ENCODE results near the gene RUNX2. TPM values are rescaled to one million over a fixed set of nuclear protein-coding genes. Genes with fewer than 3 reads are reported as not detected.

The RUNX2 gene
- total and polyA plus RNA-seq, 4 donors, result 1.8 to 6.7 (median 3.2) TPM

DNA sequence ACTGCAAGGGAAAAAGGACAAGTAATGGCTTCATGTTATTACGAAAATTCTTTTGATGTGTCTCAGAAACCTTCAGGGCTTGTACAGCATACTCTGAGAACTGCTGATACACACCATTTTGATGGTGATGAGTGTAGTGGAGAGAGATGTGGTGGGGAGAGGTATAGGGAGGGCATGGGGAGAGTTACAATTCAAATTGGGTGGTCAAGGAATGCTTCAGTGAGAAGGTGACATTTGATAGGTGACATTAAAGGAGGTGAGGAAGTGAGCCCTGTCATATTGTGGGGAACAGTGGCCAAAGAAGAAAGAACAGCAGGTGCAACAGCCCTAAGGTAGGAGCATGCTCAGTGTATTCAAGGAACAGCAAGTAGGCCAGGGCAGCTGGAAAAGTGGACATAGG lies 368.6 kb downstream of the RUNX2 start:
- Histone ChIP-seq H3K9ac (ENCODE audit: insufficient read depth in 1 of 2, low read length in 2 of 2) (no peak overlapping the region), H3K4me1 (ENCODE audit: control insufficient read depth in 5 of 5, insufficient read depth in 5 of 5, low read length in 5 of 5) (no peaks in the 10 kb centered on the region), H3K27me3 (ENCODE audit: control insufficient read depth in 3 of 3, insufficient read depth in 3 of 3, low read length in 2 of 3) (peaks cover 0 to 2% (median 0%) of the 10 kb centered on the region in 3 donors), H3K9me3 (ENCODE audit: control insufficient read depth in 4 of 4, insufficient read depth in 3 of 4, low read length in 3 of 4) (peaks cover 0 to 1% (median 0%) of the 10 kb centered on the region in 4 donors), H3K36me3 (ENCODE audit: control insufficient read depth in 4 of 4, insufficient read depth in 4 of 4, low read length in 4 of 4) (no peaks in the 10 kb centered on the region), H3K4me3 (no peak overlapping the region), H3K27ac (ENCODE audit: low read depth in 1 of 2, low read length in 1 of 2) (no peak overlapping the region)
- TF ChIP-seq, protein P1, sequence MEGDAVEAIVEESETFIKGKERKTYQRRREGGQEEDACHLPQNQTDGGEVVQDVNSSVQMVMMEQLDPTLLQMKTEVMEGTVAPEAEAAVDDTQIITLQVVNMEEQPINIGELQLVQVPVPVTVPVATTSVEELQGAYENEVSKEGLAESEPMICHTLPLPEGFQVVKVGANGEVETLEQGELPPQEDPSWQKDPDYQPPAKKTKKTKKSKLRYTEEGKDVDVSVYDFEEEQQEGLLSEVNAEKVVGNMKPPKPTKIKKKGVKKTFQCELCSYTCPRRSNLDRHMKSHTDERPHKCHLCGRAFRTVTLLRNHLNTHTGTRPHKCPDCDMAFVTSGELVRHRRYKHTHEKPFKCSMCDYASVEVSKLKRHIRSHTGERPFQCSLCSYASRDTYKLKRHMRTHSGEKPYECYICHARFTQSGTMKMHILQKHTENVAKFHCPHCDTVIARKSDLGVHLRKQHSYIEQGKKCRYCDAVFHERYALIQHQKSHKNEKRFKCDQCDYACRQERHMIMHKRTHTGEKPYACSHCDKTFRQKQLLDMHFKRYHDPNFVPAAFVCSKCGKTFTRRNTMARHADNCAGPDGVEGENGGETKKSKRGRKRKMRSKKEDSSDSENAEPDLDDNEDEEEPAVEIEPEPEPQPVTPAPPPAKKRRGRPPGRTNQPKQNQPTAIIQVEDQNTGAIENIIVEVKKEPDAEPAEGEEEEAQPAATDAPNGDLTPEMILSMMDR (IDR thresholded peaks at IDR 0.05; ENCODE audit: control extremely low read depth, extremely low read depth), result no peak
- WGBS, 2 donors, result 91 to 97% methylated on average over 1 of the region's 1 CpG
- no peak for ATAC-seq (ENCODE audit: insufficient read depth, low FRiP score)
- DNase-seq, result no peak

DNA sequence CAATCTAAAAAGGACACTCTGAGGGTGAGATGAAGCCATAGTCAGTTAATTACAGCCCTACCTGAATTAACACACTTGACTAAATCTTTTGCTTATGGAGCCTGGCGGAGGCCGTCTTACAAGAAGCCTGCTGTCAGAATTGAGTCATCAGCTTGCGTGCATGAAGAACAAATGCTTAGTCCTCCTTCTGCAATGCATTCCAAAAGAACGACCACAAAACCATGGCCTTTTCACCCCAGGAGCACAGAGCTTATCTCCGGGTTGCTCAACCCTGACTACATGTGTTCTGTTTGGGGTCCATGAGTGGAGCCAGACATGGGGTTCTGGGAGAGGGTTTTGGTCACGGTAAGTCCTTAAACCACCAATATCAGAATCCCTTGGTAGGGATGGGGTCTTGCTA lies 369.5 kb downstream of the RUNX2 start:
- no peak for ATAC-seq (ENCODE audit: insufficient read depth, low FRiP score)
- WGBS, 2 donors, result 79 to 90% methylated on average over 6 of the region's 6 CpGs

DNA sequence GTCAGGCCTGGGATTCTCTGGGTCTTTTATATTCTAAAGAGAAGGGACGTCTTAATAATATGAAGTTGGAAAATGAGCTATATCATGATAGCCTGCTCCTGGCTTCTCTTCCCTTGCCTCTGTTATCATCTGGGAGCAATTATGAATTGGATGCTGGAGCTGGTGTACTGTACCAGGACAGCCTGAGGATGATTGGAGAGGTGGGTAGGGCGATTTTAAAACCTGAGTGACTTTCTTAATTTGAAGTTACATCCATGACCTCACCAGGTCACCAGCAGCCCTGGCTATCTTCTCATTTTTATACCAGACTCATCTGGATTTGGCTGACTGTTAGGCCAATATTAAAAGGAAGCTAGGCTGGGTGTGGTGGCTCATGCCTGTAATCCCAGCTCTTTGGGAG lies 369.9 kb downstream of the RUNX2 start:
- peaks cover 0 to 8% (median 0%) of the 10 kb centered on the region in 3 donors for H3K27me3 ChIP-seq (ENCODE audit: control insufficient read depth in 3 of 3, insufficient read depth in 3 of 3, low read length in 2 of 3)
- no peaks in the 10 kb centered on the region for H3K36me3 ChIP-seq (ENCODE audit: control insufficient read depth in 4 of 4, insufficient read depth in 4 of 4, low read length in 4 of 4)
- no peak overlapping the region for H3K27ac ChIP-seq (ENCODE audit: low read depth in 1 of 2, low read length in 1 of 2)
- H3K9me3 ChIP-seq (ENCODE audit: control insufficient read depth in 4 of 4, insufficient read depth in 3 of 4, low read length in 3 of 4), result peaks cover 0 to 1% (median 0%) of the 10 kb centered on the region in 4 donors
- no peak overlapping the region for H3K9ac ChIP-seq (ENCODE audit: insufficient read depth in 1 of 2, low read length in 2 of 2)
- DNase-seq (no peak), ATAC-seq (ENCODE audit: insufficient read depth, low FRiP score) (no peak)
- H3K4me1 ChIP-seq (ENCODE audit: control insufficient read depth in 5 of 5, insufficient read depth in 5 of 5, low read length in 5 of 5), result no peaks in the 10 kb centered on the region
- no peak overlapping the region for H3K4me3 ChIP-seq
- TF ChIP-seq, protein P1 (IDR thresholded peaks at IDR 0.05; ENCODE audit: control extremely low read depth, extremely low read depth), result no peak
- 93 to 96% methylated on average over 2 of the region's 2 CpGs for WGBS, 2 donors

More for the DNA sequence above, 369.5 kb downstream of the RUNX2 start:
- DNase-seq, result no peak
- H3K4me3 ChIP-seq, result no peak overlapping the region
- no peaks in the 10 kb centered on the region for H3K4me1 ChIP-seq (ENCODE audit: control insufficient read depth in 5 of 5, insufficient read depth in 5 of 5, low read length in 5 of 5)
- H3K27ac ChIP-seq (ENCODE audit: low read depth in 1 of 2, low read length in 1 of 2), result no peak overlapping the region
- no peak overlapping the region for H3K9ac ChIP-seq (ENCODE audit: insufficient read depth in 1 of 2, low read length in 2 of 2)
- H3K27me3 ChIP-seq (ENCODE audit: control insufficient read depth in 3 of 3, insufficient read depth in 3 of 3, low read length in 2 of 3), result peaks cover 0 to 4% (median 0%) of the 10 kb centered on the region in 3 donors
- H3K36me3 ChIP-seq (ENCODE audit: control insufficient read depth in 4 of 4, insufficient read depth in 4 of 4, low read length in 4 of 4), result no peaks in the 10 kb centered on the region
- TF ChIP-seq, protein P1 (IDR thresholded peaks at IDR 0.05; ENCODE audit: control extremely low read depth, extremely low read depth), result no peak
- peaks cover 0 to 1% (median 0%) of the 10 kb centered on the region in 4 donors for H3K9me3 ChIP-seq (ENCODE audit: control insufficient read depth in 4 of 4, insufficient read depth in 3 of 4, low read length in 3 of 4)

DNA sequence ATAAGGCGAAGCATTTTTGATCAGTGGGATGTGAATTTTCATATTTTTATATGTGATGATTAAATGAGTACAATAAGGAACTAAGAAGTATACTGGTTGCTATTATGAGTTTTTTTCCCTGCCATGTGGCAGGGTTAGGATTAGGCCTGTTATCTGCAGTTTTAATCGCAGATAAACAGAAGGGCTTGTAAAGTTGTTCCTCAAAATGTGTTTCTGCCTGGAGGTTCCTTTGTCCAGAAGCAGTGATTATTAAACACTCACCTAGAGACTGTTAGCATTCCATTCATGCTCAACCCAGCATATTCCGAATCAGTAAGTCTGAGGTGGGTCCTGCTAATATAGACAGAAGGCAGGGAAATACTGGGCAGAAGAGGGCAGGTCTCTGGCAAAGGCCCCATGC lies 371.5 kb downstream of the RUNX2 start:
- no peak for ATAC-seq (ENCODE audit: insufficient read depth, low FRiP score)
- Histone ChIP-seq H3K4me1 (ENCODE audit: control insufficient read depth in 5 of 5, insufficient read depth in 5 of 5, low read length in 5 of 5) (no peaks in the 10 kb centered on the region), H3K27me3 (ENCODE audit: control insufficient read depth in 3 of 3, insufficient read depth in 3 of 3, low read length in 2 of 3) (peaks cover 0 to 17% (median 0%) of the 10 kb centered on the region in 3 donors), H3K4me3 (no peak overlapping the region), H3K9ac (ENCODE audit: insufficient read depth in 1 of 2, low read length in 2 of 2) (no peak overlapping the region), H3K36me3 (ENCODE audit: control insufficient read depth in 4 of 4, insufficient read depth in 4 of 4, low read length in 4 of 4) (no peaks in the 10 kb centered on the region), H3K9me3 (ENCODE audit: control insufficient read depth in 4 of 4, insufficient read depth in 3 of 4, low read length in 3 of 4) (peaks cover 0 to 1% (median 0%) of the 10 kb centered on the region in 4 donors), H3K27ac (ENCODE audit: low read depth in 1 of 2, low read length in 1 of 2) (no peak overlapping the region)
- DNase-seq, result peak in 2 of 3 donors; percentile 16 to 35
- TF ChIP-seq, protein P1 (IDR thresholded peaks at IDR 0.05; ENCODE audit: control extremely low read depth, extremely low read depth), result no peak
- WGBS, 2 donors, result 66 to 69% methylated on average over 3 of the region's 3 CpGs

Measured in lung (tissue), 12 donors.